GM12878 (cell line): ENCODE measurements around the gene LY6G5C. TPM values are rescaled to one million over a fixed set of nuclear protein-coding genes. Genes with fewer than 3 reads are reported as not detected.
A peak's percentile ranks its signal among the peaks of the same experiment; 100 is the strongest.

Source experiments
- CBX5 ChIP-seq: sonication (generic); IDR thresholded peaks from 2 replicates; pipeline ENCODE4 v1.6.1; 2016; ENCODE audit warnings: low read depth, moderate library complexity, mild to moderate bottlenecking, inconsistent platforms
- CHD1 ChIP-seq: IDR thresholded peaks from 2 replicates; pipeline ENCODE4 v1.6.1; 2012; ENCODE audit warnings: low read depth, low read length, improper control_type of control experiment
- CHD2 ChIP-seq: IDR thresholded peaks from 2 replicates; pipeline ENCODE4 v1.6.1; 2011; ENCODE audit warnings: low read depth, low read length, improper control_type of control experiment, borderline replicate concordance
- EZH2 ChIP-seq: IDR thresholded peaks from 2 replicates; pipeline ENCODE4 v1.6.1; 2012; ENCODE audit warnings: low read depth, mild to moderate bottlenecking, control low read depth, inconsistent platforms, low read length, borderline replicate concordance; ENCODE audit not compliant: control insufficient read depth
- HDAC2 ChIP-seq: fragments of 200-600 bp; sonication (generic); IDR thresholded peaks from 2 replicates; pipeline ENCODE4 v1.6.1; 2017
- IRF5 ChIP-seq: fragments of 450-650 bp; IDR thresholded peaks from 2 replicates; pipeline ENCODE4 v1.6.1; 2017; ENCODE audit warnings: borderline replicate concordance
- KLF5 ChIP-seq: fragments of 450-650 bp; IDR thresholded peaks from 2 replicates; pipeline ENCODE4 v1.6.1; 2014; ENCODE audit warnings: mild to moderate bottlenecking; ENCODE audit not compliant: partially characterized antibody
- NFXL1 ChIP-seq: fragments of 450-650 bp; IDR thresholded peaks from 2 replicates; pipeline ENCODE4 v1.6.1; 2017; ENCODE audit warnings: antibody characterized with exemption, mild to moderate bottlenecking, borderline replicate concordance
- NR2C2 ChIP-seq: IDR thresholded peaks from 2 replicates; pipeline ENCODE4 v1.6.1; 2011; ENCODE audit warnings: borderline replicate concordance, low read depth; ENCODE audit not compliant: control insufficient read depth, insufficient read length
- RELB ChIP-seq: fragments of 450-650 bp; IDR thresholded peaks from 2 replicates; pipeline ENCODE4 v1.6.1; 2017; ENCODE audit warnings: low read depth, mild to moderate bottlenecking, moderate library complexity
- REST ChIP-seq: IDR thresholded peaks from 2 replicates; pipeline ENCODE4 v1.6.1; 2012; ENCODE audit warnings: mild to moderate bottlenecking, low read depth, low read length
- SRF ChIP-seq, 2 experiments: IDR thresholded peaks; 2 replicates each; pipeline ENCODE4 v1.6.1; 2011; ENCODE audit warnings: low read depth in 2 of 2, low read length in 2 of 2, mild to moderate bottlenecking in 1 of 2, moderate library complexity in 1 of 2
- STAT1 ChIP-seq: fragments of 450-650 bp; conservative IDR thresholded peaks from 2 replicates; pipeline ENCODE4 v1.6.1; 2014; ENCODE audit warnings: antibody characterized with exemption, mild to moderate bottlenecking
- TCF12 ChIP-seq: IDR thresholded peaks from 2 replicates; pipeline ENCODE4 v1.6.1; 2011; ENCODE audit warnings: low read depth, mild to moderate bottlenecking, low read length
- USF1 ChIP-seq: IDR thresholded peaks from 2 replicates; pipeline ENCODE4 v1.6.1; 2011; ENCODE audit warnings: borderline replicate concordance, low read depth, mild to moderate bottlenecking, moderate library complexity, mixed read lengths, low read length; ENCODE audit not compliant: insufficient read depth; ENCODE audit errors: extremely low read length
- ZNF274 ChIP-seq: IDR thresholded peaks from one replicate; pipeline ENCODE4 v1.8.0; 2011; ENCODE audit not compliant: insufficient read length, insufficient read depth
- ZNF687 ChIP-seq: fragments of 450-650 bp; IDR thresholded peaks from 2 replicates; pipeline ENCODE4 v1.6.1; 2017; ENCODE audit warnings: mild to moderate bottlenecking, moderate library complexity
- ZZZ3 ChIP-seq: IDR thresholded peaks from 2 replicates; pipeline ENCODE4 v1.6.1; 2011; ENCODE audit warnings: low read depth; ENCODE audit not compliant: control insufficient read depth, insufficient read length
- polyA plus RNA-seq, 11 experiments: library from polyadenylated mRNA; depleted of rRNA in 4 of 11; unstranded in 6 of 11; stranded (reverse) in 5 of 11; fragments of >200 nt; fragmentation: Nextera tagmentation in 4 of 11; fragmentation: Illumina TruSeq in 1 of 11; extraction: Ambion mirVana in 4 of 11; extraction: Trizol in 1 of 11; gene quantifications; 1 replicate in 1 of 11; 2 replicates in 10 of 11; pipeline versions ENCODE4 v1.2.1 to v1.2.3, GENCODE V29; 2011 to 2016; ENCODE audit warnings: inconsistent platforms in 2 of 11, missing spikeins in 2 of 11, low read depth in 1 of 11
- total RNA-seq, 4 experiments: library from RNA; depleted of rRNA in 3 of 4; stranded (reverse); fragments of >200 nt in 3 of 4; fragmentation: Illumina TruSeq in 1 of 4; extraction: Trizol in 1 of 4; gene quantifications; 2 replicates each; pipeline versions ENCODE4 v1.2.1 to v1.2.3, GENCODE V29; 2013 to 2021

The LY6G5C gene
- total and polyA plus RNA-seq, 10 of the 15 experiments (the other 5 are each of a cell fraction or from before 2014, with no cell fraction given) = 0.76 to 6.1 (median 1.7) TPM

GRCh38 chr6:31664790-31665500 lies 15.9 kb downstream of the LY6G5C start, which contains the start of gene GPANK1 (continued):
- TF ChIP-seq RELB (peak; percentile 69; the same call in 1 of the 2 replicates), REST (no peak), TCF12 (peak; percentile 27; the same call in 1 of the 2 replicates), CBX5 (no peak), ZNF687 (0 out of 2 replicates have a peak, but pooled peaks have one; percentile 27), SRF (IDR thresholded peaks at IDR 0.05; ENCODE audit: low read depth in 2 of 2, low read length in 2 of 2) (no peak), CHD2 (no peak), USF1 (no peak), ZNF274 (no peak), KLF5 (peak; percentile 38), ZZZ3 (no peak), NFXL1 (no peak), IRF5 (no peak), NR2C2 (no peak), HDAC2 (no peak), CHD1 (no peak), EZH2 (no peak), STAT1 (no peak)
